ENCODE data around the gene MCRS1.

The MCRS1 gene

GRCh38 chr12:49556391-49557186 lies 11.4 kb downstream of the MCRS1 start:
- Histone ChIP-seq H3K56ac (ENCODE audit: low read length) (no peak overlapping the region), H3K9ac (ENCODE audit: low read length) (no peak overlapping the region), H3K27ac (ENCODE audit: low read depth, low read length) (no peak overlapping the region), H2BK5ac (ENCODE audit: low read length) (no peak overlapping the region), H3K36me3 (ENCODE audit: control insufficient read depth, insufficient read depth, low read length) (peaks cover 10% of the 10 kb centered on the region), H3K18ac (ENCODE audit: low read length) (no peak overlapping the region), H3K4ac (ENCODE audit: low read depth, low read length) (no peak overlapping the region), H3K23ac (ENCODE audit: low read length) (no peak overlapping the region), H4K5ac (ENCODE audit: low read length) (no peak overlapping the region), H3K79me2 (ENCODE audit: control insufficient read depth, insufficient read depth, low read length) (no peaks in the 10 kb centered on the region), H4K8ac (ENCODE audit: low read depth, low read length) (no peak overlapping the region), H3K27me3 (ENCODE audit: insufficient read depth, low read length, poor library complexity) (no peaks in the 10 kb centered on the region), H2BK120ac (ENCODE audit: low read depth, low read length) (no peak overlapping the region), H3K79me1 (ENCODE audit: low read length) (no peaks in the 10 kb centered on the region), H3K4me2 (ENCODE audit: low read length) (no peak overlapping the region), H3K4me3 (ENCODE audit: low read length) (no peak overlapping the region), H3K4me1 (ENCODE audit: control insufficient read depth, low read depth, low read length) (no peaks in the 10 kb centered on the region), H2AK5ac (ENCODE audit: low read length) (no peak overlapping the region), H2BK15ac (replicated peaks; ENCODE audit: low read depth) (no peak overlapping the region)
- WGBS (ENCODE audit: extremely low coverage, insufficient coverage, low lambda C conversion rate): no CpG with 5 or more reads among the region's 12 CpGs
- no peak for DNase-seq

GRCh38 chr12:49555631-49556390 lies 12.1 kb downstream of the MCRS1 start:
- Histone ChIP-seq H3K4me1 (ENCODE audit: control insufficient read depth, low read depth, low read length) (no peaks in the 10 kb centered on the region), H2BK15ac (replicated peaks; ENCODE audit: low read depth) (no peak overlapping the region), H2BK120ac (ENCODE audit: low read depth, low read length) (no peak overlapping the region)

GRCh38 chr12:49554266-49554665 lies 13.7 kb downstream of the MCRS1 start:
- Histone ChIP-seq H2BK15ac (replicated peaks; ENCODE audit: low read depth) (no peak overlapping the region), H2BK5ac (ENCODE audit: low read length) (no peak overlapping the region), H3K27ac (ENCODE audit: low read depth, low read length) (no peak overlapping the region), H3K4ac (ENCODE audit: low read depth, low read length) (no peak overlapping the region), H3K4me2 (ENCODE audit: low read length) (no peak overlapping the region), H3K9ac (ENCODE audit: low read length) (no peak overlapping the region), H3K79me1 (ENCODE audit: low read length) (no peaks in the 10 kb centered on the region), H3K18ac (ENCODE audit: low read length) (no peak overlapping the region), H4K5ac (ENCODE audit: low read length) (no peak overlapping the region), H3K79me2 (ENCODE audit: control insufficient read depth, insufficient read depth, low read length) (no peaks in the 10 kb centered on the region), H2BK120ac (ENCODE audit: low read depth, low read length) (no peak overlapping the region), H3K27me3 (ENCODE audit: insufficient read depth, low read length, poor library complexity) (no peaks in the 10 kb centered on the region), H3K4me1 (ENCODE audit: control insufficient read depth, low read depth, low read length) (peaks cover 2% of the 10 kb centered on the region), H2AK5ac (ENCODE audit: low read length) (no peak overlapping the region), H3K4me3 (ENCODE audit: low read length) (no peak overlapping the region), H3K23ac (ENCODE audit: low read length) (no peak overlapping the region), H4K8ac (ENCODE audit: low read depth, low read length) (no peak overlapping the region), H3K56ac (ENCODE audit: low read length) (no peak overlapping the region), H3K36me3 (ENCODE audit: control insufficient read depth, insufficient read depth, low read length) (peaks cover 2% of the 10 kb centered on the region)
- no peak for DNase-seq
- WGBS (ENCODE audit: extremely low coverage, insufficient coverage, low lambda C conversion rate): no CpG with 5 or more reads among the region's 15 CpGs

More at GRCh38 chr12:49555631-49556390, 12.1 kb downstream of the MCRS1 start:
- H3K4me3 ChIP-seq (ENCODE audit: low read length): no peak overlapping the region
- no peak overlapping the region for H3K4me2 ChIP-seq (ENCODE audit: low read length)
- no peak overlapping the region for H2BK5ac ChIP-seq (ENCODE audit: low read length)
- no peak overlapping the region for H3K4ac ChIP-seq (ENCODE audit: low read depth, low read length)
- H3K36me3 ChIP-seq (ENCODE audit: control insufficient read depth, insufficient read depth, low read length): peaks cover 8% of the 10 kb centered on the region
- DNase-seq: no peak
- no peak overlapping the region for H4K8ac ChIP-seq (ENCODE audit: low read depth, low read length)
- no peak overlapping the region for H3K56ac ChIP-seq (ENCODE audit: low read length)
- H3K27me3 ChIP-seq (ENCODE audit: insufficient read depth, low read length, poor library complexity): no peaks in the 10 kb centered on the region
- no CpG with 5 or more reads among the region's 18 CpGs for WGBS (ENCODE audit: extremely low coverage, insufficient coverage, low lambda C conversion rate)
- H3K18ac ChIP-seq (ENCODE audit: low read length): no peak overlapping the region
- no peak overlapping the region for H3K9ac ChIP-seq (ENCODE audit: low read length)
- H3K23ac ChIP-seq (ENCODE audit: low read length): no peak overlapping the region
- no peaks in the 10 kb centered on the region for H3K79me1 ChIP-seq (ENCODE audit: low read length)
- H3K79me2 ChIP-seq (ENCODE audit: control insufficient read depth, insufficient read depth, low read length): no peaks in the 10 kb centered on the region
- no peak overlapping the region for H3K27ac ChIP-seq (ENCODE audit: low read depth, low read length)
- H4K5ac ChIP-seq (ENCODE audit: low read length): no peak overlapping the region
- no peak overlapping the region for H2AK5ac ChIP-seq (ENCODE audit: low read length)

GRCh38 chr12:49553512-49554088 lies 14.3 kb downstream of the MCRS1 start:
- peaks cover 2% of the 10 kb centered on the region for H3K4me1 ChIP-seq (ENCODE audit: control insufficient read depth, low read depth, low read length)
- DNase-seq: peak; percentile 81
- H3K79me2 ChIP-seq (ENCODE audit: control insufficient read depth, insufficient read depth, low read length): no peaks in the 10 kb centered on the region
- H2BK5ac ChIP-seq (ENCODE audit: low read length): no peak overlapping the region
- H3K27me3 ChIP-seq (ENCODE audit: insufficient read depth, low read length, poor library complexity): no peaks in the 10 kb centered on the region
- H3K4me2 ChIP-seq (ENCODE audit: low read length): no peak overlapping the region
- H3K23ac ChIP-seq (ENCODE audit: low read length): no peak overlapping the region
- H2BK15ac ChIP-seq (replicated peaks; ENCODE audit: low read depth): no peak overlapping the region
- H4K8ac ChIP-seq (ENCODE audit: low read depth, low read length): no peak overlapping the region
- no peaks in the 10 kb centered on the region for H3K79me1 ChIP-seq (ENCODE audit: low read length)
- no peak overlapping the region for H2BK120ac ChIP-seq (ENCODE audit: low read depth, low read length)
- H3K4me3 ChIP-seq (ENCODE audit: low read length): no peak overlapping the region
- no peak overlapping the region for H4K5ac ChIP-seq (ENCODE audit: low read length)
- WGBS (ENCODE audit: extremely low coverage, insufficient coverage, low lambda C conversion rate): no CpG with 5 or more reads among the region's 2 CpGs
- no peak overlapping the region for H3K27ac ChIP-seq (ENCODE audit: low read depth, low read length)
- no peak overlapping the region for H2AK5ac ChIP-seq (ENCODE audit: low read length)
- no peak overlapping the region for H3K56ac ChIP-seq (ENCODE audit: low read length)
- no peak overlapping the region for H3K9ac ChIP-seq (ENCODE audit: low read length)
- no peak overlapping the region for H3K4ac ChIP-seq (ENCODE audit: low read depth, low read length)
- no peak overlapping the region for H3K18ac ChIP-seq (ENCODE audit: low read length)
- H3K36me3 ChIP-seq (ENCODE audit: control insufficient read depth, insufficient read depth, low read length): no peaks in the 10 kb centered on the region

GRCh38 chr12:49552899-49553298 lies 15.0 kb downstream of the MCRS1 start:
- no peaks in the 10 kb centered on the region for H3K79me1 ChIP-seq (ENCODE audit: low read length)
- H2BK120ac ChIP-seq (ENCODE audit: low read depth, low read length): no peak overlapping the region
- no peak overlapping the region for H3K56ac ChIP-seq (ENCODE audit: low read length)
- no peaks in the 10 kb centered on the region for H3K36me3 ChIP-seq (ENCODE audit: control insufficient read depth, insufficient read depth, low read length)
- H3K4me2 ChIP-seq (ENCODE audit: low read length): no peak overlapping the region
- no CpG with 5 or more reads among the region's 8 CpGs for WGBS (ENCODE audit: extremely low coverage, insufficient coverage, low lambda C conversion rate)
- H4K8ac ChIP-seq (ENCODE audit: low read depth, low read length): no peak overlapping the region
- H3K23ac ChIP-seq (ENCODE audit: low read length): no peak overlapping the region
- H2BK15ac ChIP-seq (replicated peaks; ENCODE audit: low read depth): no peak overlapping the region
- no peak overlapping the region for H4K5ac ChIP-seq (ENCODE audit: low read length)
- H3K9ac ChIP-seq (ENCODE audit: low read length): no peak overlapping the region
- no peak for DNase-seq
- H3K27ac ChIP-seq (ENCODE audit: low read depth, low read length): no peak overlapping the region
- no peak overlapping the region for H3K4ac ChIP-seq (ENCODE audit: low read depth, low read length)
- H3K4me1 ChIP-seq (ENCODE audit: control insufficient read depth, low read depth, low read length): peaks cover 2% of the 10 kb centered on the region
- peaks cover 3% of the 10 kb centered on the region for H3K27me3 ChIP-seq (ENCODE audit: insufficient read depth, low read length, poor library complexity)
- H2BK5ac ChIP-seq (ENCODE audit: low read length): no peak overlapping the region
- H3K4me3 ChIP-seq (ENCODE audit: low read length): no peak overlapping the region
- no peak overlapping the region for H2AK5ac ChIP-seq (ENCODE audit: low read length)
- H3K18ac ChIP-seq (ENCODE audit: low read length): no peak overlapping the region
- H3K79me2 ChIP-seq (ENCODE audit: control insufficient read depth, insufficient read depth, low read length): no peaks in the 10 kb centered on the region

Data from mesendoderm (in vitro differentiated cells).